Amniotic epithelial cell (primary cell): Measurements from ENCODE around the gene MAPK11.
A peak's percentile ranks its signal among the peaks of the same experiment; 100 is the strongest.

Experiments used
- DNase-seq: peaks from one replicate; pipeline ENCODE4 v3.0.0-alpha.2; 2010; ENCODE audit warnings: low read depth

Gene MAPK11

GRCh38 chr22:50260801-50261614 is 9.2 kb downstream of the MAPK11 start:
- peak; percentile 68 for DNase-seq

- DNase-seq, result no peak
Measured at GRCh38 chr22:50260434-50260800, 9.8 kb downstream of the MAPK11 start.

GRCh38 chr22:50259302-50259701 is 10.9 kb downstream of the MAPK11 start:
- DNase-seq, result no peak

GRCh38 chr22:50258361-50259292 is 11.6 kb downstream of the MAPK11 start:
- DNase-seq, result no peak

- no peak for DNase-seq
Measured at GRCh38 chr22:50257451-50258360, 12.5 kb downstream of the MAPK11 start.

- no peak for DNase-seq
Measured at GRCh38 chr22:50257041-50257440, 13.1 kb downstream of the MAPK11 start.

- DNase-seq, result no peak
Measured at GRCh38 chr22:50256258-50256862, 13.8 kb downstream of the MAPK11 start.

GRCh38 chr22:50255607-50256006 is 14.6 kb downstream of the MAPK11 start:
- no peak for DNase-seq

GRCh38 chr22:50255099-50255498 is 15.1 kb downstream of the MAPK11 start:
- no peak for DNase-seq

GRCh38 chr22:50253941-50254340 is 16.2 kb downstream of the MAPK11 start:
- DNase-seq, result no peak

GRCh38 chr22:50253046-50253915 is 16.9 kb downstream of the MAPK11 start:
- DNase-seq, result no peak

- DNase-seq, result peak; percentile 53
Measured at GRCh38 chr22:50252082-50253045, 17.8 kb downstream of the MAPK11 start.

GRCh38 chr22:50251477-50252081 is 18.6 kb downstream of the MAPK11 start:
- no peak for DNase-seq

GRCh38 chr22:50250555-50251476 is 19.4 kb downstream of the MAPK11 start, which contains the start of gene HDAC10:
Gene HDAC10, minus strand, starts transcription at chr22:50251265. Its CDS starts 233 bp downstream, at chr22:50251032.
- DNase-seq, result peak; percentile 70

- no peak for DNase-seq
Measured at GRCh38 chr22:50250249-50250554, 20.0 kb downstream of the MAPK11 start.

- DNase-seq, result no peak
Measured at GRCh38 chr22:50249341-50250248, 20.6 kb downstream of the MAPK11 start.
